Endothelial cell of umbilical vein (primary cell): Measurements from ENCODE around the gene PLAC1. TPM values are rescaled to one million over a fixed set of nuclear protein-coding genes. Genes with fewer than 3 reads are reported as not detected.

Experiments used
- BruUV-seq: library from RNA; stranded (reverse); fragments of 400-500 nt; replicated peaks from 2 replicates; lab custom pipeline; 2021; lab: Mats Ljungman, UMichigan
- CTCF ChIA-PET: fragments of 300-600, 350-600 bp; sonication (Branson Sonifier 250); formaldehyde crosslinking; loops from one replicate; lab custom pipeline; 2021; ENCODE audit warnings: antibody characterized with exemption, inconsistent platforms; lab: Charles Lee
- POLR2A ChIA-PET: fragments of 300-600, 350-600 bp; sonication (Branson Sonifier 250); formaldehyde crosslinking; loops from one replicate; lab custom pipeline; 2021; ENCODE audit warnings: antibody characterized with exemption, inconsistent platforms; lab: Charles Lee
- DNase-seq: peaks from one replicate; pipeline ENCODE4 v3.0.0-alpha.2; 2011; ENCODE audit warnings: low read depth, low spot score
- FAIRE-seq: peaks from 2 replicates; lab custom pipeline; 2011; peaks lifted over from hg19 to GRCh38; lab: Jason Lieb, UNC
- H2AFZ ChIP-seq: 2 replicates; pipeline ENCODE4 v1.6.0; 2012; ENCODE audit warnings: low read depth, low read length, control low read depth, inconsistent platforms
- H3K27ac ChIP-seq: 2 replicates; pipeline ENCODE4 v1.5.1; 2011; ENCODE audit warnings: low read depth, mild to moderate bottlenecking, control low read depth, low read length, moderate library complexity; ENCODE audit not compliant: insufficient read depth
- H3K27me3 ChIP-seq, 2 experiments: 2 replicates each; pipeline versions ENCODE4 v1.6.0 to v1.6.1; 2011; ENCODE audit warnings: low read length in 2 of 2, mixed read lengths in 1 of 2; ENCODE audit not compliant: control insufficient read depth in 2 of 2, insufficient read depth in 2 of 2
- H3K36me3 ChIP-seq, 2 experiments: 2 replicates in 1 of 2; 3 replicates in 1 of 2; pipeline ENCODE4 v1.5.1; 2011; ENCODE audit warnings: low read length in 2 of 2, mild to moderate bottlenecking in 1 of 2, moderate library complexity in 1 of 2; ENCODE audit not compliant: control insufficient read depth in 2 of 2, insufficient read depth in 2 of 2; ENCODE audit errors: extremely low read depth in 1 of 2
- H3K4me1 ChIP-seq: 3 replicates; pipeline ENCODE4 v1.5.1; 2011; ENCODE audit warnings: mild to moderate bottlenecking, low read length; ENCODE audit not compliant: control insufficient read depth, insufficient read depth; ENCODE audit errors: extremely low read depth
- H3K4me2 ChIP-seq: 2 replicates; pipeline ENCODE4 v1.6.1; 2011; ENCODE audit warnings: low read length, control low read depth, mixed read lengths; ENCODE audit not compliant: insufficient read depth
- H3K4me3 ChIP-seq, 3 experiments: fragments of 200-600 bp in 1 of 3; sonication (generic), shearing (Covaris generic) in 1 of 3; replicated peaks in 1 of 3; 2 replicates each; pipeline ENCODE4 v1.5.1; 2011 to 2016; ENCODE audit warnings: control low read depth in 3 of 3, low read length in 3 of 3, mild to moderate bottlenecking in 2 of 3, inconsistent platforms in 1 of 3, low read depth in 1 of 3, moderate library complexity in 1 of 3; ENCODE audit not compliant: insufficient read depth in 1 of 3
- H3K79me2 ChIP-seq: 2 replicates; pipeline ENCODE4 v1.6.0; 2012; ENCODE audit warnings: low read length, inconsistent platforms; ENCODE audit not compliant: control insufficient read depth, insufficient read depth
- H3K9ac ChIP-seq: replicated peaks from 2 replicates; pipeline ENCODE3; 2011; ENCODE audit warnings: low read length, control low read depth; ENCODE audit not compliant: insufficient read depth; ENCODE audit errors: extremely low read depth
- H3K9me1 ChIP-seq: replicated peaks from 3 replicates; pipeline ENCODE4 v1.6.0; 2011; ENCODE audit warnings: mild to moderate bottlenecking, low read length; ENCODE audit not compliant: control insufficient read depth, insufficient read depth; ENCODE audit errors: extremely low read depth
- H3K9me3 ChIP-seq: replicated peaks from 2 replicates; pipeline ENCODE4 v1.5.1; 2012; ENCODE audit warnings: low read length, inconsistent platforms; ENCODE audit not compliant: control insufficient read depth, insufficient read depth
- H4K20me1 ChIP-seq: replicated peaks from 2 replicates; pipeline ENCODE3; 2011; ENCODE audit warnings: mild to moderate bottlenecking, low read length; ENCODE audit not compliant: control insufficient read depth, insufficient read depth; ENCODE audit errors: extremely low read depth
- GATA2 ChIP-seq: IDR thresholded peaks from 2 replicates; pipeline ENCODE4 v1.7.0; 2011; ENCODE audit warnings: low read depth, mild to moderate bottlenecking, moderate library complexity, mixed read lengths, low read length; ENCODE audit not compliant: insufficient read length, insufficient read depth
- JUN ChIP-seq: IDR thresholded peaks from 2 replicates; pipeline ENCODE4 v1.6.1; 2011; ENCODE audit warnings: borderline replicate concordance, low read depth; ENCODE audit not compliant: insufficient read length, insufficient read depth
- MYC ChIP-seq: IDR thresholded peaks from one replicate; pipeline ENCODE4 v1.6.1; 2011; ENCODE audit warnings: mild to moderate bottlenecking, low read depth, low read length
- POLR2A ChIP-seq: IDR thresholded peaks from 2 replicates; pipeline ENCODE4 v1.6.1; 2012; ENCODE audit warnings: low read depth, mild to moderate bottlenecking, control low read depth, low read length
- dilution Hi-C: fragments of 300-500 bp; cut with MboI; formaldehyde crosslinking; loops from one replicate; pipeline ENCODE4 v1.15.0; 2019; ENCODE audit warnings: low sequenced_read_pairs; ENCODE audit not compliant: extremely low pct_ligation_motif_present
- intact Hi-C: fragments of 100-400 bp; cut with micrococcal nuclease; formaldehyde crosslinking; loops from one replicate; pipeline ENCODE4 v1.10.0; 2022
- polyA plus RNA-seq, 4 experiments: library from polyadenylated mRNA; depleted of rRNA in 3 of 4; stranded (reverse) in 3 of 4; unstranded in 1 of 4; fragments of >200 nt; gene quantifications; 2 replicates each; pipeline versions ENCODE4 v1.2.1 to v1.2.3, GENCODE V29; 2011 to 2012; ENCODE audit warnings: missing spikeins in 1 of 4
- total RNA-seq: library from RNA; stranded (reverse); gene quantifications from 2 replicates; pipeline ENCODE4 v1.2.3, GENCODE V29; 2021
- TF ChIP-seq, protein P1 (sequence below), 2 donors: IDR thresholded peaks; 1 replicate in 1 of 2; 2 replicates in 1 of 2; pipeline ENCODE4 v1.5.1; 2011; ENCODE audit warnings: low read length in 2 of 2, mild to moderate bottlenecking in 2 of 2, moderate library complexity in 2 of 2, control low read depth in 1 of 2, inconsistent platforms in 1 of 2, low read depth in 1 of 2; ENCODE audit not compliant: insufficient read depth in 1 of 2; ENCODE audit errors: extremely low read depth in 1 of 2
- TF ChIP-seq, protein P2 (sequence below): IDR thresholded peaks from 2 replicates; pipeline ENCODE4 v1.6.1; 2011; ENCODE audit not compliant: insufficient read depth, insufficient read length

PLAC1 gene
- total and polyA plus RNA-seq, 2 donors (not counting 3 experiments of a cell fraction or from before 2014, with no cell fraction given), result 0.58 to 2.4 TPM

DNA sequence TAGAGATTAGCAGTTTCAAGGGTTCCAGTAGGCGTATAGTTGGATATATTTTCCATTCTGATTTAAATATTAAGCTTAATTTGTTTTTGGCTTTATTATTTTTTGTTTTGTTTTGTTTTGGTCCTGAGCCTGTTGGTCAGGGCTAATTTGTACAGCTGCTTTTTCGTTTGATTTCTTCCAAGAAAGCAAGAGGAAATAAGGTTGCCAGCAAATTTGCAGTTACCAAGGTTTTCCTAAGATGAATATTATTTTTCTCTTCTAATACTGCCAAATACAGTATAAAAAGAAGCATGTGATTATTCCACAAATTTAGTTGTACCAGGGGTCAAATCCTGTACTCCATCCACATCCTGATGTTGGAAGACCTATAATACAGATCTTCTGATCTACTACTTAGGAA, 24.9 kb downstream of the PLAC1 start:
- ChIA-PET POLR2A (no interaction called here), CTCF (no interaction called here)
- no peaks in the 10 kb centered on the region for H3K36me3 ChIP-seq
- H3K79me2 ChIP-seq, result no peaks in the 10 kb centered on the region
- H3K4me2 ChIP-seq, result no peak overlapping the region
- H3K4me3 ChIP-seq, result no peak overlapping the region
- no peak for FAIRE-seq
- DNase-seq, result no peak
- H3K9me1 ChIP-seq, result no peaks in the 10 kb centered on the region
- intact Hi-C loops (no loop called here), dilution Hi-C loops (no loop called here)
- H3K4me1 ChIP-seq, result no peaks in the 10 kb centered on the region
- no peak for TF ChIP-seq MYC
- TF ChIP-seq, protein P1, sequence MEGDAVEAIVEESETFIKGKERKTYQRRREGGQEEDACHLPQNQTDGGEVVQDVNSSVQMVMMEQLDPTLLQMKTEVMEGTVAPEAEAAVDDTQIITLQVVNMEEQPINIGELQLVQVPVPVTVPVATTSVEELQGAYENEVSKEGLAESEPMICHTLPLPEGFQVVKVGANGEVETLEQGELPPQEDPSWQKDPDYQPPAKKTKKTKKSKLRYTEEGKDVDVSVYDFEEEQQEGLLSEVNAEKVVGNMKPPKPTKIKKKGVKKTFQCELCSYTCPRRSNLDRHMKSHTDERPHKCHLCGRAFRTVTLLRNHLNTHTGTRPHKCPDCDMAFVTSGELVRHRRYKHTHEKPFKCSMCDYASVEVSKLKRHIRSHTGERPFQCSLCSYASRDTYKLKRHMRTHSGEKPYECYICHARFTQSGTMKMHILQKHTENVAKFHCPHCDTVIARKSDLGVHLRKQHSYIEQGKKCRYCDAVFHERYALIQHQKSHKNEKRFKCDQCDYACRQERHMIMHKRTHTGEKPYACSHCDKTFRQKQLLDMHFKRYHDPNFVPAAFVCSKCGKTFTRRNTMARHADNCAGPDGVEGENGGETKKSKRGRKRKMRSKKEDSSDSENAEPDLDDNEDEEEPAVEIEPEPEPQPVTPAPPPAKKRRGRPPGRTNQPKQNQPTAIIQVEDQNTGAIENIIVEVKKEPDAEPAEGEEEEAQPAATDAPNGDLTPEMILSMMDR (IDR thresholded peaks at IDR 0.05; ENCODE audit: extremely low read depth in 1 of 2, insufficient read depth in 1 of 2, low read depth in 1 of 2, low read length in 2 of 2), result no peak
- TF ChIP-seq, protein P2, sequence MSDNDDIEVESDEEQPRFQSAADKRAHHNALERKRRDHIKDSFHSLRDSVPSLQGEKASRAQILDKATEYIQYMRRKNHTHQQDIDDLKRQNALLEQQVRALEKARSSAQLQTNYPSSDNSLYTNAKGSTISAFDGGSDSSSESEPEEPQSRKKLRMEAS, result no peak
- no peak for TF ChIP-seq GATA2
- H4K20me1 ChIP-seq, result no peaks in the 10 kb centered on the region
- no peaks in the 10 kb centered on the region for H3K27me3 ChIP-seq
- H3K9me3 ChIP-seq, result no peaks in the 10 kb centered on the region
- no peak overlapping the region for H3K9ac ChIP-seq
- H3K27ac ChIP-seq, result no peak overlapping the region
- H2AFZ ChIP-seq, result no peak overlapping the region
- no TSS peak for BruUV-seq

DNA sequence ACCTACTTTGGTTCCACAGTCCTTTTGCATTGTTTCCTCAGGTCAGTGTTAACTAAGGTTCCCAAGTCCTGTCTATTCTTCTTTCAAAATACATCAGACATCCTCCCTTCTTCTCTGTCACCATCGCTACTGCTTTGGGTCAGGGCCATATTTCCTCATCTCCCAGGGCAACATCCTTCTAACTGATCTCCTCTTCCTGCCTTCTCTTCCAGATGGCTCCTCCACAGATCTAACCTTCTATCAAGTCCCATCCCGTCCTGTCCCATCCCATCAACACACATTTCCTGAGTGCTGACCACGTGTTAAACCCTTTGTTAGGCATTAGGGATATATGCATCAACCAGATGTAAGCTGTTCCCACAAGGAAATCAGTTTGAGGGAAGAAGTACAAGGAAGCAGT, 25.9 kb downstream of the PLAC1 start:
- BruUV-seq, result no TSS peak
- Histone ChIP-seq H3K9me1 (no peaks in the 10 kb centered on the region), H3K9me3 (no peaks in the 10 kb centered on the region), H4K20me1 (no peaks in the 10 kb centered on the region), H3K36me3 (no peaks in the 10 kb centered on the region), H3K4me1 (no peaks in the 10 kb centered on the region), H2AFZ (no peak overlapping the region), H3K27me3 (no peaks in the 10 kb centered on the region), H3K79me2 (no peaks in the 10 kb centered on the region), H3K4me3 (no peak overlapping the region), H3K4me2 (no peak overlapping the region), H3K9ac (no peak overlapping the region), H3K27ac (no peak overlapping the region)
- ChIA-PET POLR2A (no interaction called here), CTCF (no interaction called here)
- FAIRE-seq (no peak), DNase-seq (no peak)
- dilution Hi-C loops, result no loop called here
- intact Hi-C loops, result no loop called here
- TF ChIP-seq POLR2A (no peak), JUN (no peak)
